NCI-H774 (cell line): Measurements from ENCODE around the gene LSS.

ENCODE experiments used
- DNase-seq: peaks from one replicate; lab custom pipeline; 2025; lab: John Stamatoyannopoulos, UW

LSS gene

GRCh38 chr21:46218906-46219590, 9.5 kb downstream of the LSS start:
- no peak for DNase-seq

GRCh38 chr21:46217511-46218196, 10.9 kb downstream of the LSS start:
- DNase-seq = no peak

GRCh38 chr21:46216132-46216747, 12.3 kb downstream of the LSS start:
- no peak for DNase-seq

DNA sequence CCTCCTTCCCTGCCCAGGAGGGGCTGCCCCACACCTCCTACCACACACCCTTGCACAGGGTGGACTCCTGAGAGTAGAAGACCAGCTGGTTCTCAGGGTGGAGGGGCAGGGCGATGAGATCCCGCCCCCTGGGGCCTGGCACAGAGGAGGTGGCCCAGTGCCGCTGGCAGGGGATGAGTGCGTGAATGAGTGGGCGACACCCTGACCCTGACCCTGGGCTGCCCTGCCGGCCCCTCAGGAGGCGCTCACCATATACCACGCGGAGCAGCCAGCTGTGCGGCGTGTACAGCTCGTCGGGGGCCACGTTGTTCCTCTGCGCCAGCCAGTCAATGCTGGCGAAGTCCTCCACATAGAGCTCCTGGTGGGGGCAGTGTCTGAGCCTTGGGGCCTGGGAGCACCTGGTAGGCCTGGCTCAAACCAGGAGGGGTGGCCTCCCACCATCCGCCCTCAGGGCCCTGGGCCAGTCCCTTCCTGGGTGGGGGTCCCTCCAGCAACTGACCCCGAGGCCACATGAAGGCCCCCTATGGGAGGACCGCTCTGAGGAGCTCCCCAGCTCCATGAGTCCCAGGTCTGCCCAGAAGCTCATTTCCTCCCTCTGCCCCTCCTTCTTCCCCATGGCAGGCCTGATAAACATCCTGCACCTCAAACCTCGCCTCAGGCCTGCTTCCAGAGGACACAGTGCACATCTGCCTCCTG, 13.0 kb downstream of the LSS start:
- no peak for DNase-seq

GRCh38 chr21:46214478-46215340, 13.9 kb downstream of the LSS start:
- no peak for DNase-seq

GRCh38 chr21:46213620-46214286, 14.8 kb downstream of the LSS start:
- no peak for DNase-seq

GRCh38 chr21:46212721-46213484, 15.7 kb downstream of the LSS start:
- no peak for DNase-seq

- no peak for DNase-seq
Observed at GRCh38 chr21:46211786-46212720, 16.5 kb downstream of the LSS start.

DNA sequence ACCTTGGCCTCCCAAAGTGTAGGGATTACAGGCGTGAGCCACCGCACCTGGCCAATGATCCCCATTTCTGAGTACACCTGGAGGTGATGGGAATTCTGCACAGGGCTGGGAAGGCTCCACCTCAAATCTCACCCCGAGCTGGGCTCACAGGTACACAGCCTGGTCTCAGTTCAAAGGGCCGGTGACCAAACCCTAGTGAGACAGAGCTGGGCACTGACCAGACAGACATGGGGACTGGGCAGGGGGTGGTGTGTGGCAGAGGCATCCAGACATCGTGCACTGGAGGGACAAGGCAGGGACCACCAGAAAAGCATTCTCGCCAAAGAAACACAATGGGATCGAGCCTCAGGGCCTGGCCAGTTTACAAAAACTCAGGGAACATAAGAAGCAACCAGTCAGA, 17.2 kb downstream of the LSS start:
- DNase-seq = no peak

DNA sequence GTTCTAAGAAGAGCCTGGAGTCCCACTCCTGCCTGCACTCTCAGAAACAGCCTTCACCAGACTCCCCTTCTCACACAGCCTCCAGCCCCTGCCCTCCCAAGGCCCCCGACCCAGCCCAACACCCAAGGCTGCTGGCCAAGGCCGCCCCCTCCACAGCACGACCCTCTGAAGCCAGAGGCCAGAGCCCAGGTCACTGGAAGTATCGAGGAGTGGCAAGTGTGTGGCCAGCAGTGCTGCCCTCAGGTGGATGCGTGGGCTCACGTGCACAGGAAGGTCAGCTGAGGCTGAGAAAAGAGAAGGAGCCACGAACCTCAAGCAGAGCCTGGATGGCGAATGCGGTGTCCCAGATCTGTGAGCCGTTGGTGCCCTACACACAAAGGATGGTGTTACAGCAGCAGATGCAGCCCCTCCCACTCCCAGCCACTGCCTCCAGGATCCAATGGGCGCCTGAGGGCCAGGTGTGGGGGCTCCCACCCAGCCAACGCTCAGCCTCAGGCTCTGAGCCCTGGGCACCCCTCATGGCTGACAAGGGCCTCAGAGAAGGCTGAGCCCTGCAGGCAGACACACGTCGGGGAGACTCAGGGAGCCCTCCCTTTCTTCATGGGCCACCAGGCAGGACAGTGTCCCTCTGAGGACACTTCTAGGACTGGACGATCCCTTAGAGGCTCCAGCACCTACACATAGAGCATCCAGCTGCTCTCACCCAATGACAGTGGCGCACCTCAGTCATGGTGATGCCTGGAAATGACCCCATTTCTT, 18.0 kb downstream of the LSS start:
- DNase-seq = no peak

GRCh38 chr21:46208761-46209721, 19.5 kb downstream of the LSS start:
- DNase-seq = no peak

- DNase-seq = no peak
Observed at GRCh38 chr21:46207920-46208591, 20.5 kb downstream of the LSS start.

- DNase-seq = no peak
Observed at GRCh38 chr21:46207006-46207919, 21.3 kb downstream of the LSS start.

GRCh38 chr21:46206163-46207005, 22.2 kb downstream of the LSS start:
- no peak for DNase-seq

DNA sequence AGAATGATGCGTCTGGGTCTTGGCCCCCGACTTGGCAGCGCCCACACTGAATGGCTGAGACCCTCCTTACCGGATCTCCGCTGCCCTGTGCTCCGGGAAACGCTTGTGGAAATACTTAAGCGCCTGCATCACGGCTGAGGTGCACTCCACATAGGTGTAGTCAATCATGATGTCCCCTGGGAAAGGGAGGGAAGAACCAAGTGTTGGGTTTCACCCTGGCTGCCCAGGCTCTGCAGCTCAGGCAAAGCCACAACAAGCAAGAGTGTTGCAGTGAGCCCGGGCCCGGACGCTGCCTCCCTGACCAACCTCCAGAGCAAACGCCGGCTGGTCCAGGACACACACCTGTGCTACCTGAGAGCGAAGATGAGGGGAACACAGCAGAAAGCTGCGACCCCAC, 22.8 kb downstream of the LSS start:
- DNase-seq = no peak
